ENCODE measurements around the gene CHFR. TPM values are rescaled to one million over a fixed set of nuclear protein-coding genes. Genes with fewer than 3 reads are reported as not detected.
A peak's percentile ranks its signal among the peaks of the same experiment; 100 is the strongest.

The CHFR gene
- total and polyA plus RNA-seq, 7 donors = 18.0 to 52.3 (median 23.5) TPM

GRCh38 chr12:132872073-132872855 is 15.1 kb downstream of the CHFR start:
- Histone ChIP-seq H3K4me3 (no peak overlapping the region), H3K27ac (no peak overlapping the region), H3K9me3 (no peaks in the 10 kb centered on the region), H3K27me3 (no peaks in the 10 kb centered on the region), H3K36me3 (peaks cover 27 to 96% (median 62%) of the 10 kb centered on the region in 4 donors), H3K4me1 (no peaks in the 10 kb centered on the region)
- DNase-seq = no peak
- 90 to 96% methylated on average over 21 of the region's 21 CpGs for whole genome bisulfite sequencing, 2 donors
- intact Hi-C loops (cut with DNase I) = no loop called here
- TF ChIP-seq EP300 (IDR thresholded peaks at IDR 0.05) (no peak), POLR2AphosphoS5 (IDR thresholded peaks at IDR 0.05) (no peak), POLR2A (IDR thresholded peaks at IDR 0.05) (no peak), CTCF (IDR thresholded peaks at IDR 0.05) (no peak)

- Histone ChIP-seq H3K27me3 (no peaks in the 10 kb centered on the region), H3K9me3 (no peaks in the 10 kb centered on the region), H3K36me3 (peaks cover 23 to 93% (median 45%) of the 10 kb centered on the region in 4 donors), H3K4me1 (no peaks in the 10 kb centered on the region), H3K4me3 (no peak overlapping the region), H3K27ac (no peak overlapping the region)
- WGBS, 2 donors = 96 to 97% methylated on average over 14 of the region's 14 CpGs
- DNase-seq = no peak
- TF ChIP-seq EP300 (IDR thresholded peaks at IDR 0.05) (no peak), CTCF (IDR thresholded peaks at IDR 0.05) (no peak), POLR2A (IDR thresholded peaks at IDR 0.05) (no peak), POLR2AphosphoS5 (IDR thresholded peaks at IDR 0.05) (no peak)
- intact Hi-C loops (cut with DNase I) = no loop called here
Measured at GRCh38 chr12:132869551-132869950, 17.9 kb downstream of the CHFR start.

GRCh38 chr12:132866251-132866828 is 21.1 kb downstream of the CHFR start:
- no peak for DNase-seq
- Histone ChIP-seq H3K27ac (peak overlapping the region in 2 of 4 donors; percentile 47 to 57), H3K4me3 (no peak overlapping the region), H3K36me3 (peaks cover 10 to 78% (median 28%) of the 10 kb centered on the region in 4 donors), H3K9me3 (no peaks in the 10 kb centered on the region), H3K27me3 (no peaks in the 10 kb centered on the region), H3K4me1 (no peaks in the 10 kb centered on the region)
- no peak for TF ChIP-seq EP300 (IDR thresholded peaks at IDR 0.05)
- peak in 2 of 4 donors; percentile 38 to 65 for TF ChIP-seq POLR2AphosphoS5 (IDR thresholded peaks at IDR 0.05)
- intact Hi-C loops (cut with DNase I) = no loop called here
- WGBS, 2 donors = 90 to 96% methylated on average over 14 of the region's 14 CpGs

- 93 to 95% methylated on average over 8 of the region's 8 CpGs for WGBS, 2 donors
Measured at GRCh38 chr12:132861558-132861957, 25.8 kb downstream of the CHFR start.

More at GRCh38 chr12:132861558-132861957, 25.8 kb downstream of the CHFR start:
- no peaks in the 10 kb centered on the region for H3K27me3 ChIP-seq
- intact Hi-C loops (cut with DNase I) = no loop called here
- peaks cover 23 to 81% (median 44%) of the 10 kb centered on the region in 4 donors for H3K36me3 ChIP-seq
- no peaks in the 10 kb centered on the region for H3K4me1 ChIP-seq
- no peaks in the 10 kb centered on the region for H3K9me3 ChIP-seq
- no peak for DNase-seq
- H3K4me3 ChIP-seq = no peak overlapping the region
- no peak overlapping the region for H3K27ac ChIP-seq
- TF ChIP-seq CTCF (IDR thresholded peaks at IDR 0.05) = no peak
- no peak for TF ChIP-seq POLR2AphosphoS5 (IDR thresholded peaks at IDR 0.05)
- no peak for TF ChIP-seq POLR2A (IDR thresholded peaks at IDR 0.05)
- no peak for TF ChIP-seq EP300 (IDR thresholded peaks at IDR 0.05)
